ENCODE measurements around the gene NFS1.

GRCh38 chr20:35735826-35736470 is 36.8 kb upstream of the NFS1 start:
- TF ChIP-seq POLR2AphosphoS5 (IDR thresholded peaks at IDR 0.05) (no peak), POLR2A (IDR thresholded peaks at IDR 0.05) (no peak)
- TF ChIP-seq, protein P1, sequence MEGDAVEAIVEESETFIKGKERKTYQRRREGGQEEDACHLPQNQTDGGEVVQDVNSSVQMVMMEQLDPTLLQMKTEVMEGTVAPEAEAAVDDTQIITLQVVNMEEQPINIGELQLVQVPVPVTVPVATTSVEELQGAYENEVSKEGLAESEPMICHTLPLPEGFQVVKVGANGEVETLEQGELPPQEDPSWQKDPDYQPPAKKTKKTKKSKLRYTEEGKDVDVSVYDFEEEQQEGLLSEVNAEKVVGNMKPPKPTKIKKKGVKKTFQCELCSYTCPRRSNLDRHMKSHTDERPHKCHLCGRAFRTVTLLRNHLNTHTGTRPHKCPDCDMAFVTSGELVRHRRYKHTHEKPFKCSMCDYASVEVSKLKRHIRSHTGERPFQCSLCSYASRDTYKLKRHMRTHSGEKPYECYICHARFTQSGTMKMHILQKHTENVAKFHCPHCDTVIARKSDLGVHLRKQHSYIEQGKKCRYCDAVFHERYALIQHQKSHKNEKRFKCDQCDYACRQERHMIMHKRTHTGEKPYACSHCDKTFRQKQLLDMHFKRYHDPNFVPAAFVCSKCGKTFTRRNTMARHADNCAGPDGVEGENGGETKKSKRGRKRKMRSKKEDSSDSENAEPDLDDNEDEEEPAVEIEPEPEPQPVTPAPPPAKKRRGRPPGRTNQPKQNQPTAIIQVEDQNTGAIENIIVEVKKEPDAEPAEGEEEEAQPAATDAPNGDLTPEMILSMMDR (IDR thresholded peaks at IDR 0.05), result no peak
